HTR-8/SVneo (cell line): ENCODE results near the gene SPG11.
A peak's percentile ranks its signal among the peaks of the same experiment; 100 is the strongest.
"Not testable (repeated sequence)": the region's sequence is repeated elsewhere in the genome, so short reads cannot be mapped to it uniquely, and the experiment has no call there.

Experiments
- DNase-seq: peaks from one replicate; pipeline ENCODE4 v3.0.0; 2011; ENCODE audit warnings: low spot score, mixed read lengths; ENCODE audit not compliant: insufficient read length
- FAIRE-seq: peaks from 2 replicates; lab custom pipeline; 2011; peaks lifted over from hg19 to GRCh38; lab: Jason Lieb, UNC

The SPG11 gene

GRCh38 chr15:44682809-44683682 is 19.6 kb upstream of the SPG11 start:
- not testable (repeated sequence) for FAIRE-seq, DNase-seq

DNA sequence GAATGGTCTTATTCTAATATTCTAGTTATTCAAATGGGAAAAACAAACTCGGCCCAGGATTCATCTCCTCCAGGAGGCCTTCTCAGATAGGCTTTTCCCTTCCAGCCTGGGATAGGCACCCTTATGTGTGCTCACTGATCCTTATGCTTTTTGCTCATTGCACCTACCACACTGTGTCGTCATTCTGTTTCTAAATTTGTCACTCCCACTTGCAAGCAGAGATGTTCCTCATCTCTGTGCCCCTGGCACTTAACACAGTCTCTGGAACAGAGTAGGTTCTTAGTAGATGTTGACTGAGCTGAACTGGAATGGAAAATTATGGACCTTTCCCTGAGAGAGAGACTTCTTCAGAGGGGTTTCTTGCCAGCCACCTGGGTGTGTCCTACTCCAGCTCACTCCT is 18.7 kb upstream of the SPG11 start:
- no peak for DNase-seq
- no peak for FAIRE-seq

GRCh38 chr15:44676676-44677075 is 13.2 kb upstream of the SPG11 start:
- FAIRE-seq = no peak

GRCh38 chr15:44675911-44676310 is 12.4 kb upstream of the SPG11 start:
- FAIRE-seq (no peak), DNase-seq (no peak)

More at GRCh38 chr15:44676676-44677075, 13.2 kb upstream of the SPG11 start:
- no peak for DNase-seq

GRCh38 chr15:44673639-44674038 is 10.2 kb upstream of the SPG11 start:
- no peak for DNase-seq
- FAIRE-seq = no peak

DNA sequence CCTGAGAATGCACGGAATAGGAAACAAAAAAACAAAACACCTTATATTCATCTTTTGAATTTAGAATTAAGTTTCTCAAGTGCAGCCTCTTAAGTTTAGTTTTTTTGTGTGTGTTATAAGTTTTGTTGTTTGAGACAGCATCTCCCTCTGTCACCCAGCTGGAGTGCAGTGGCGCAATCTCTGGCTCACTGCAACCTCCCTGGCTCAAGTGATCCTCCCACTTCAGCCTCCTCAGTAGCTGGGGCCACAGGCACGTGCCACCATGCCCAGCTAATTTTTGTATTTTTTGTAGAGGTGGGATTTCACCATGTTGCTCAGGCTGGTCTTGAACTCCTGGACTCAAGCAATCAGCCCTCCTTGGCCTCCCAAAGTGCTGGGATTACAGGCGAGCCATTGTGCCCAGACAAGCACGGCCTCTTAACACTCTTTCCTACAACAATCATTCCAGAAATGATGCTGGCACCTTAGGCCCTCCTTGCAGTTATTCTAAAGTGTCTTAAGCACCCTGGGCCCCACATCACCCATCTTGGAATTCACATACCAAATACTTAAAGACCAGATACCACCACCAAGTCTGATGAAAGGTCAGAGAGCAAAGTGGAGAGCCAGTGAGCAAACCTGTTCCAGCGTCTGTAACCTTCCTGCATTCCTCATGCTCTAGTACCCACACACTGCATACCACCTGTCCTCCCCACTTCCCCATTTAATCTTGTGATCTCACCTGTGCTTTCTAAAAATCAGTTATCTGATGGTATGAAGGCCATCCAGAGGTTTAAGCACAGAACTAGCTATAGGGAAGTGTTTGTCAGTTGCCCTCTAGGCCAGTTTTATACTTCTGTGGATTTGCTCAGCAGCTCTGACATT is 6.9 kb upstream of the SPG11 start:
- DNase-seq = no peak
- no peak for FAIRE-seq

DNA sequence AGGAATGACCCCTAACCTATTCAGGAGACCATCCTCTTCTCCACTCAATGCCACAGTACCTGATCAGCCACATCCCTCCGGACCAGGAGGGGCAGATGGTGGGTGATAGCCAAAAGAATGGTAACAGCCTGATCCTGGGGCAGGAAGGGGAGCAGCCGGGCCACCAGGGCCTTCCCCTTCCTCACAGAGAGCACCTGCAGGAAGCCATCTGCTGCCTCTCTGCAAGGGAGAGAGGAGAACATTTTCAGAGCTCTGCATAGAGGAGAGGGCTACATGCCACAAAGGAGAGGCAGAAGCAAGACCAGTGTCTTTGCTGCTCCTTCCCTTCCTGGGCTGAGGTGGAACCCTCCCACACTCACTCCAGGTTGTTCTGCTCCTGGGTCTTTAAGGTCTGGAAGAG is 5.5 kb upstream of the SPG11 start:
- no peak for FAIRE-seq
- no peak for DNase-seq

- FAIRE-seq (no peak), DNase-seq (no peak)
These were observed 3.5 kb upstream of the SPG11 start for GRCh38 chr15:44667039-44667360.

DNA sequence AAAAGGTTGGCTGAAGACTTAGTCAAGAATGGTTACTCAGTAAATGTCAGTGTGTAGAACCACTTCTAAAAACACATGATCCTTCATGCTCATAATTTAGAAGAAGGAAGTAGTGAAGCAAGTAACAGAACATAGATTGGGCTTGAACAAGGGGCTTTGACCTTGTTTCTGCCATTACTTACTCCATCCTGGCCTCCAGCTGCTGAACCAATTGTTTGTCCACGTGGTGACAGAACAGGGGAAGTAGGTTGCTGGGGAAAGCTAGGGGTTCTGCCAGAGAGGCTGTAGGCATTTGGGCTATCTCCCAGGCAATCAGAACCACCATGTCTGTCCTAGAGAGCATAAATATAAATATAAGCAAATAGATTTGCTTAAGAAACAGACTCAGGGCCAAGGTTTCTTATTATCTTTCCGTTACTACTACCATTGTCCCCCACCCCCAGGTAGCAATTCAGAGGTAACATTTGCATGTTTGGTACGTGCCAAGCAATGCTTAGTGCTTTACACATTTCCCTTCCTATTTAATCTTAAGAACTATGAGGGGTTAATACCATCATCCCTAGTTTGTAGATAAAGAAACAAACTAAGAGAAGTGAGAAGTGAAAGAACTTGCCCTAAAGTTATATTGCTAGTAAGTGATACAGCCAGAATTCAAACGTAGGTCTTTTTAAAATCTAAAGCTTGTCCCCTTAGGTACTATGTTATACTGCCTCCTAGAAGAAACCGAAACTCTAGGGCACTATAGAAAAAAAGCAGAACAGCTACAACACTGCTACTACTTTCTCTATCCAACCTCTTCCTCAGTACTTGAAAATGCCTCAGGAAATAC is 3.0 kb upstream of the SPG11 start:
- no peak for FAIRE-seq
- DNase-seq = no peak

DNA sequence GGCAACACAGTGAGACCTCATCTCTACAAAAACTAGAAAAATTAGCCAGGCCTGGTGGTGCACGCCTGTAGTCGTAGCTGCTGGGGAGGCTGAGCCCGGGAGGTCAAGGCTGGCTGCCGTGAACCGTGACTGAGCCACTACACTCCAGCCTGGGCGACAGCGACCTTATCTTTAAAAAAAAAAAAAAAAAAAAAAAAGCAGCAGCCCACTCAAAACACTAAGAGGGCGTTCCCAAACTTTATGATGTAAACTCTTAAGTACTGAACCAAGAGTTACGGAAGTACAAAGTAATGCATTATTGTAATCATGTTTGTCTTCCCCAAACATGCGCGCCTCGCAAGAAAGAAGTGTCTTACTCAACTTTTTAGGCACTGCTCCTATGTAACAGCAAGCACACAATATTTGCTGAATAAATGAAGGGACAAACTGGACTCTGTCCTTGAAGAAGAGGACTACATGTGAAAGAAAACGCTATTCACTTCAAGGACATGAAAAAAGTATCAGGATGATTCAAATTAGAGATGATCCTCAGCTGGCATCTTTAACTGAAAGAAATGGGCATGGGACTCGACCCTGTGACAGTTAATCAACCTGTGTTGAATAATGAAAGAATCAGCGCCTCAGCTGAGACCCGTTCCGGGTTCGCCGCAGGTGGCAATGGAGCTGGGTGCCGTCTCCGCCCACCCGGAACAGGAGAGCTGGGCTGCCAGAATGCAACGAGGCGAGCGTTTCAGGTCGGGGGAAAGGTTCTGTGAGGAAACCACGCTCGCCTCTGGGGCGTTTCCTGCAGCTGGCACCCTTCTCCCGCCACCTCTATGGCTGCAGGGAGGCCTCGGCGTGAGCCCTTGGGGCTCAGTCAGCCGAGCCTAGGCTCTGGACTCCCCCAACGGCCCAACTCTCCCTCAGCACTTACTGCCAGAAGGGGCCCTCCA is 718 bp downstream of the SPG11 start:
- DNase-seq (peak; percentile 50), FAIRE-seq (no peak)

DNA sequence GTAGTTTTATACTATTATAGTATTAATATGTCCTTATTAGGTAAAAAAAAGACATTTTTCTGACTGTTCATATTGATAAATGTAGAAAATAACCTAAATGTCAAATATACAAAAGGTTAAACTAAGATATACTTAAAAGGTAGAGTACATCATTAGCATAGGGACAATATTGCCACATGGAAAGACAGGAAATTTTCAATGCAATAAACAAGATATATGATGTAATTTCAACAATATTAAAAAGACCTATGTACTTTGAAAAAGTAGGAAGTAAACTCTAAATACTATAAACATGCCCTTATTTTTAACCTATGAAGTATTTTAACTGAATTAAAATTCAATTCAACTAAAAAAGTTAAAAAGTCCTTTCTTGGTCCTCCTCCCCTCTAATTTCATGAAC is 1.9 kb downstream of the SPG11 start:
- no peak for FAIRE-seq

GRCh38 chr15:44659056-44659455 is 4.4 kb downstream of the SPG11 start:
- no peak for FAIRE-seq
- no peak for DNase-seq

More for the DNA sequence above, 1.9 kb downstream of the SPG11 start:
- DNase-seq = no peak

GRCh38 chr15:44657378-44657777 is 6.1 kb downstream of the SPG11 start:
- DNase-seq (no peak), FAIRE-seq (no peak)

DNA sequence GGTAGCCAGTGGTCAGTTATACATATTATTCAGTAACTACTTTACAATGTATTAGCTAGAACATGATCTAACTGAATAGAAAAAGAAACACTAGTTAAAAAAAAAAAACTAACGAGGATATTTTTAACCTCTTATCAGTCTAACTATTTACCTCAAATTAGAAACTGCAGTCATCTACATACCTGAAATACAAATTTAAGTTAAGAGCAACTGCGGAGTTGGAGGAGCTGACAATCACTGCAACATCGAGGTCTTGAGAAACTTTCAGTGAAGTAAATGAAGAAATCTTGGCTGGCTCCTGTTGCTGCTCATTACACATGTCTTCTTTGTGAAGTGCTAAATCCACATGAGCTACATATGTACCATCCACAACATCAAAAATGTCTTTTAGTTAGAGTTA is 6.5 kb downstream of the SPG11 start:
- FAIRE-seq = no peak
- DNase-seq = no peak

DNA sequence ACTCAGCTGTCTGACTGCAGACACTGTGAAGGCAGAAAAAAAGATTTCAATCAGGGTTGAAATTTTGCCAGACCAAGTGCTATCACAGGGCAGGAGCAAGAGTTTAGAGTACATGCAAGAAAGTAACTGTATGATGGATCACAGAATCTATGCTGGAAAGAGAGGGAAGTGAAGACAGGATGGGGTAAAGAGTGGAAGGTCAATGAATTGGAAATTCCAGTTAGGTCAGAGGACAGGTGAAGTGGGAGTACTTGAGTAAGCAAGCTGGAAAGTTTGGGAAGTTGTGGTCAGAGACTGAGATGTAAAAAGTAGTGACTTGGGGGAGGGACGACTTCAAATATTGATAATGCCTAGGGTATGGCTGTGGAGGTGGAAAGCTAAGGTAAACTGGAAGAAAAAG is 7.2 kb downstream of the SPG11 start:
- FAIRE-seq = no peak
- no peak for DNase-seq

DNA sequence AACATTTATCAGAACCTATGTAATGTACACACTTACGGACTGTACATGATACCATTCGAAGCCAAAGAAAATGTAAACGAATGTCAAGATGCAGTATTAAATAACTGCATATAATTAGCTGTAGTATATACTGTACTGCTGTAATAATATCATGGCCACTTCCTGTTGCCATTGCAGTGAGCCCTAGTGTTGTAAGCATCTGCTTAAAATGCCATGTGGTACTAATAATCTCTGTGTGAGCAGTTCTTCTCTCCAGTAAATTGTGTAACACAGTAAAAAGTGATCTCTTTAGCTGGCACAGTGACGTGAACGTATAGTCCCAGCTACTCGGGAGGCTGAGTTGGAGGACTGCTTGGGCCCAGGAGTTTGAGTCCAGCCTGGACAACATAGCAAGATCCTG is 8.6 kb downstream of the SPG11 start:
- DNase-seq (no peak), FAIRE-seq (no peak)

DNA sequence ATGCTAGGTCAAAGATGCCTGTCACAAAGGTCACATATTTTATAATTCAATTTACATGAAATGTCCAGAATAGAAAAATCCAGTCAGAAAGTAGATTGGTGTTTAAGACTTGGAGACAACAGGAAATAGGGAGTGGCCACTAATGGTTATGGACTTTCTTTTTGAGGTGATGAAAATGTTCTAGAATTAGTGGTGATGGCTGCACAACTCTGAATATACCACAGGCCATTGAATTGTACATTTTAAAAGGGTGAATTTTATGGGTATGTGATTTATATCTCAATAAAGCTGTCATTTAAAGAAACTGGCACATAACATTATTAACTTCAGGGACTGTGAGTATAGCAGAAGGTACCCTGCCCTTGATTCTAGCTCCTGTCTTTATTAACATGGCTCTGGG is 15.8 kb downstream of the SPG11 start:
- DNase-seq (no peak), FAIRE-seq (no peak)

DNA sequence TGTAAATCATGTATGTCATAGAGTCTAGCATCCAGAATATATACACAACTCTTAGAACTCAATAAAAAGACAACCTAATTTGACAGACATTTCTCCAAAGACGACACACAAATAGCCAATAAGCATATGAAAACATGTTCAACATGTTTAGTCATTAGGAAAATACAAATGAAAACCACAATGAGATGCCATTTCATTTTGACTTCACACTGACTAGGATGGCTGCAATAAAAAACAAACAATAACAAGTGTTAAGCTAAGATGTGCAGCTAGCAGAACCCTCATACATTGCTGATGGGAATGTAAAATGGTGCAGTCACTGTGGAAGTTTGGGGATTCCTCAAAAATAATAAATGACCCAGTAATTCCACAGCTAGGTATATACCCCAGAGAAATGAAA is 16.4 kb downstream of the SPG11 start:
- FAIRE-seq (no peak), DNase-seq (no peak)

- no peak for FAIRE-seq
- DNase-seq = no peak
These were observed 17.0 kb downstream of the SPG11 start for GRCh38 chr15:44646460-44646859.
